Subcutaneous adipose tissue (tissue), 4 donors: ENCODE results near the gene KRT71. TPM values are rescaled to one million over a fixed set of nuclear protein-coding genes. Genes with fewer than 3 reads are reported as not detected.

Experiments used
- total RNA-seq, 4 donors: library from RNA; depleted of rRNA; stranded (reverse); fragments of >200 nt; gene quantifications; one replicate each; pipeline ENCODE4 v1.1.0, GENCODE V29; 2016
- TF ChIP-seq, protein P1 (sequence below): fragments of 450-650 bp; IDR thresholded peaks from one replicate; pipeline ENCODE4 v1.5.1; 2016; ENCODE audit warnings: low read depth, mild to moderate bottlenecking, control low read depth, antibody characterized with exemption, moderate library complexity

The KRT71 gene
- total RNA-seq, 4 donors from 2014 or later, result not detected

DNA sequence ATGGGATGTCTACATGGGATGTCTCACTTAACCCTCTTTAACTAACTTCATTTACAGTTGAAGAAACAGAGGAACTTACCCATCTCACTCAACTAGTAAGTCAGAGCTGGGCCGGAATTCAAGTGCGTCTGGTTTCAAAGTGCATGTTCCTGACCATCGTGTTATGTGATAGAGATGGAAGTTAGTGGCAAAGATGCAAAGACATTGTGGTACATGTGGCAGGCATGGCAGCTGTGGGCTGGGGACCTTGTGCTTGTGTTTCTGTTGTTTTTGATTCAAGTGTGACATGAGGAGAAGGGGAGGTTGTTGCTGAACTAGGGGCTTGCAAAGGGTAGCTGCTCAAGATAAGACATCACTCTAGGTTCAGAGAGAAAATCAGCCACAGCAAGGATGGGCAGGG lies 23.0 kb upstream of the KRT71 start:
- TF ChIP-seq, protein P1, sequence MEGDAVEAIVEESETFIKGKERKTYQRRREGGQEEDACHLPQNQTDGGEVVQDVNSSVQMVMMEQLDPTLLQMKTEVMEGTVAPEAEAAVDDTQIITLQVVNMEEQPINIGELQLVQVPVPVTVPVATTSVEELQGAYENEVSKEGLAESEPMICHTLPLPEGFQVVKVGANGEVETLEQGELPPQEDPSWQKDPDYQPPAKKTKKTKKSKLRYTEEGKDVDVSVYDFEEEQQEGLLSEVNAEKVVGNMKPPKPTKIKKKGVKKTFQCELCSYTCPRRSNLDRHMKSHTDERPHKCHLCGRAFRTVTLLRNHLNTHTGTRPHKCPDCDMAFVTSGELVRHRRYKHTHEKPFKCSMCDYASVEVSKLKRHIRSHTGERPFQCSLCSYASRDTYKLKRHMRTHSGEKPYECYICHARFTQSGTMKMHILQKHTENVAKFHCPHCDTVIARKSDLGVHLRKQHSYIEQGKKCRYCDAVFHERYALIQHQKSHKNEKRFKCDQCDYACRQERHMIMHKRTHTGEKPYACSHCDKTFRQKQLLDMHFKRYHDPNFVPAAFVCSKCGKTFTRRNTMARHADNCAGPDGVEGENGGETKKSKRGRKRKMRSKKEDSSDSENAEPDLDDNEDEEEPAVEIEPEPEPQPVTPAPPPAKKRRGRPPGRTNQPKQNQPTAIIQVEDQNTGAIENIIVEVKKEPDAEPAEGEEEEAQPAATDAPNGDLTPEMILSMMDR, result no peak

DNA sequence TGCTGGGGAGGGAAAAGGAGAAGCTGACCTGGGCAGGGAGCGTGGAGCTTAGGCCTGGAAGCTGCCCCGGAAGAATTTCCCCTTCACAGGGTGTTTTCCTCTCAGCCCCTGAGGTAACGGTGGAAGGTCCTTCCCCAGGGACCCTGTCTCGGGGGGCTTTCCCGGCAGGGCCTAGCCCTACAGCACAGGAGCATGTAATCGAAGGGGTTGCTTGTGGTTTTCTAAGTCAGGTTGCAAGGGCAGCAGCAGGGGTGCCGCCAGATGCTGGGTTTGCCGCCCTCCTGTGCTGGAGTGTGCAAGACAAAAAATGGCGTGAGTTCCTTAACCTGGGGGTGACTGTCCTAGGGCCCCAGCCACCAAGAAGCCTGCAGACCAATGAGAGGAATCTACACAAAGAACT lies 22.3 kb upstream of the KRT71 start:
- TF ChIP-seq, protein P1, result no peak

DNA sequence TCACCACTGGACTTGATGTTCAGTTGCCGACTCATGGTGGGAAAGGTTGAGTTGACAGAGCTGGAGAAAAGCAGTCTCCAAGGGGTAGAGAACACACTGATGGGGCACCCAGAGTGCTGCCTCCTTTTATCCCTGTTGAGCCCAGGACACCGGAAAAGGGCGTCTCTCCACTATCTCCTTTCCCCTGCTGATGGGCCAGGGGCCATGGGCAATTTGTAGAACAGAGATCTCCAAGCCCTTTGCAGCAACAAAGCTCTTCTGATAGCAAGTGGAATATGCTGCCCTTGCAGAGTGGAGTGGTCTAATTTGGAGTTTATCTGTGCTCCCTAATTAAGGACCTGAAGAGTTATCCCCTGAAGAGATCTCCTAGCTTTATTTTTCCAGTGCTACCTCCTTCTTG lies 20.8 kb upstream of the KRT71 start, which contains the start of gene KRT74:
TSS of gene KRT74 (minus strand) at position 101 of the 400 bp plus-strand sequence. CDS start at position 35, 66 bp downstream.
- TF ChIP-seq, protein P1, result no peak

GRCh38 chr12:52573306-52573705 lies 20.4 kb upstream of the KRT71 start:
- TF ChIP-seq, protein P1, result no peak

DNA sequence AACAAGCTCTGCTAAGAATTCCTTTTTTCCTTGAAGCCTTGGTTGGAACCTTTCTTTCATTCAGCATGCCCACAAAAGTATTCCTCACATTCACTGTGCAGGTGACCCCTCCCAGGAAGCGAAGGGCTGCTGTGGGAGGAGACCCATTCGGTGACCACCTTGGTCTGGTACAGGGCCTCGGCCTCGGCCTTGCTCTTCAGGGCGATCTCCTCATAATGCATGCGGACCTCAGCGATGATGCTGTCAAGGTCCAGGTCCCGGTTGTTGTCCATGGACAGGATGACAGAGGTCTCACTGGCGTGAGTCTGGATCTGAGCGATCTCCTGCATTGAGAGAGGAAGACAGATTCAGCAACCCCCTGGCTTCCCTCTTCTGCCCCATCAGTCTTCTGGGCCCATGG lies 17.6 kb upstream of the KRT71 start:
- TF ChIP-seq, protein P1, result no peak

DNA sequence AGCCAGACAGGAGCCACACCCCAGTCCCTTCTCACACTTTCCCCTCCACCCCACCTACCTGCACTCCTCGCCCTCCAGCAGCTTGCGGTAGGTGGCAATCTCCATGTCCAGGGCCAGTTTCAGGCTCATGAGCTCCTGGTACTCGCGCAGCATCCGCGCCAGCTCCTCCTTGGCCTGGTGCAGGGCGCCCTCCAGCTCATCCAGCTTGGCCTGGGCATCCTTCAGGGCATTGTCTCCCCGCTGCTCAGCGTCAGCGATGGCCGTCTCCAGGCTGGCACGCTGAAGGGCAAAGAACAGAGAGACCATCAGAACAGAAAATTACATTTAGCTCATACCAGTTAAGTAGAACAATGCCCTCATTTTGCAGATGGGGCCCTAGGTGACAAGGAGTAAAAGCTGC lies 15.2 kb upstream of the KRT71 start:
- TF ChIP-seq, protein P1, result no peak

- TF ChIP-seq, protein P1, result no peak
Observed at GRCh38 chr12:52566847-52567291, 13.9 kb upstream of the KRT71 start.
